CD4-positive, alpha-beta T cell treated with Interferon alpha-2 for 1 hour (primary cell): ENCODE results near the gene SOX9.
"Not testable (repeated sequence)": the region's sequence is repeated elsewhere in the genome, so short reads cannot be mapped to it uniquely, and the experiment has no call there.

ENCODE experiments used
- DNase-seq, 2 donors: peaks; one replicate each; pipeline ENCODE4 v3.0.0-alpha.2; 2020 to 2022

The SOX9 gene

GRCh38 chr17:72111336-72111923 is 9.4 kb upstream of the SOX9 start:
- no peak for DNase-seq

- not testable (repeated sequence) for DNase-seq
Observed at GRCh38 chr17:72111926-72112325, 8.9 kb upstream of the SOX9 start.

- no peak for DNase-seq
Observed at GRCh38 chr17:72113751-72114150, 7.1 kb upstream of the SOX9 start.

GRCh38 chr17:72115781-72116525 is 4.9 kb upstream of the SOX9 start:
- no peak for DNase-seq

GRCh38 chr17:72116661-72117521 is 3.9 kb upstream of the SOX9 start:
- no peak for DNase-seq

GRCh38 chr17:72117535-72118334 is 3.1 kb upstream of the SOX9 start:
- DNase-seq = no peak

GRCh38 chr17:72118335-72119076 is 2.3 kb upstream of the SOX9 start:
- DNase-seq = peak in 1 of 2 donors; percentile 27

GRCh38 chr17:72119077-72119872 is 1.5 kb upstream of the SOX9 start:
- no peak for DNase-seq

GRCh38 chr17:72119873-72120641 is 763 bp upstream of the SOX9 start:
- no peak for DNase-seq

GRCh38 chr17:72121164-72122009 is 567 bp downstream of the SOX9 start:
- DNase-seq = no peak

- no peak for DNase-seq
Observed at GRCh38 chr17:72122010-72122764, 1.4 kb downstream of the SOX9 start.

- DNase-seq = no peak
Observed at GRCh38 chr17:72122765-72123529, 2.1 kb downstream of the SOX9 start.

GRCh38 chr17:72123530-72124437 is 3.0 kb downstream of the SOX9 start:
- DNase-seq = no peak

GRCh38 chr17:72124438-72124775 is 3.6 kb downstream of the SOX9 start:
- DNase-seq = no peak

- DNase-seq = no peak
Observed at GRCh38 chr17:72125226-72125651, 4.4 kb downstream of the SOX9 start.

GRCh38 chr17:72125742-72126141 is 4.9 kb downstream of the SOX9 start:
- no peak for DNase-seq
